GM18519 (cell line): ENCODE data around the gene RTTN.

Experiments
- ATAC-seq: cut with Tn5 transposase; IDR thresholded peaks from one replicate; pipeline ENCODE4 v1.9.1; 2021; ENCODE audit warnings: mild to moderate bottlenecking, moderate library complexity; ENCODE audit not compliant: unreplicated experiment, low FRiP score

Gene RTTN

GRCh38 chr18:70158992-70159717 is 46.3 kb downstream of the RTTN start:
- ATAC-seq, result peak; percentile 93

GRCh38 chr18:70156886-70157285 is 48.6 kb downstream of the RTTN start:
- no peak for ATAC-seq

GRCh38 chr18:70154591-70155194 is 50.8 kb downstream of the RTTN start:
- ATAC-seq, result no peak

GRCh38 chr18:70151614-70152013 is 53.9 kb downstream of the RTTN start:
- ATAC-seq, result no peak

- ATAC-seq, result no peak
Observed at GRCh38 chr18:70149616-70150301, 55.7 kb downstream of the RTTN start.

- no peak for ATAC-seq
Observed at GRCh38 chr18:70149156-70149555, 56.3 kb downstream of the RTTN start.

- ATAC-seq, result no peak
Observed at GRCh38 chr18:70148039-70148938, 57.2 kb downstream of the RTTN start.

- no peak for ATAC-seq
Observed at GRCh38 chr18:70146174-70146573, 59.3 kb downstream of the RTTN start.

- no peak for ATAC-seq
Observed at GRCh38 chr18:70142001-70142400, 63.5 kb downstream of the RTTN start.

GRCh38 chr18:70139138-70139537 is 66.3 kb downstream of the RTTN start:
- no peak for ATAC-seq

- ATAC-seq, result no peak
Observed at GRCh38 chr18:70135604-70136003, 69.9 kb downstream of the RTTN start.

GRCh38 chr18:70132999-70133398 is 72.5 kb downstream of the RTTN start:
- ATAC-seq, result no peak

- no peak for ATAC-seq
Observed at GRCh38 chr18:70128271-70128670, 77.2 kb downstream of the RTTN start.

GRCh38 chr18:70127359-70127758 is 78.1 kb downstream of the RTTN start:
- ATAC-seq, result no peak

GRCh38 chr18:70126832-70127231 is 78.7 kb downstream of the RTTN start:
- ATAC-seq, result no peak

- no peak for ATAC-seq
Observed at GRCh38 chr18:70124139-70124538, 81.3 kb downstream of the RTTN start.

- ATAC-seq, result no peak
Observed at GRCh38 chr18:70121842-70122241, 83.6 kb downstream of the RTTN start.

GRCh38 chr18:70116949-70117348 is 88.5 kb downstream of the RTTN start:
- no peak for ATAC-seq

- ATAC-seq, result no peak
Observed at GRCh38 chr18:70113511-70113910, 92.0 kb downstream of the RTTN start.

GRCh38 chr18:70110678-70111077 is 94.8 kb downstream of the RTTN start:
- no peak for ATAC-seq

- no peak for ATAC-seq
Observed at GRCh38 chr18:70107091-70107490, 98.4 kb downstream of the RTTN start.
